ENCODE data around the gene GALNT17.
"Not testable (repeated sequence)": the region's sequence is repeated elsewhere in the genome, so short reads cannot be mapped to it uniquely, and the experiment has no call there.

GALNT17 gene

GRCh38 chr7:71541707-71542353 lies 409.9 kb downstream of the GALNT17 start:
- H3K4me3 ChIP-seq (ENCODE audit: low read depth, low read length) = no peak overlapping the region

GRCh38 chr7:71543396-71543795 lies 411.5 kb downstream of the GALNT17 start:
- H3K4me3 ChIP-seq (ENCODE audit: low read depth, low read length) = no peak overlapping the region

- no peak overlapping the region for H3K4me3 ChIP-seq (ENCODE audit: low read depth, low read length)
These were observed 412.9 kb downstream of the GALNT17 start for GRCh38 chr7:71544816-71545215.

GRCh38 chr7:71547426-71547825 lies 415.5 kb downstream of the GALNT17 start:
- H3K4me3 ChIP-seq (ENCODE audit: low read depth, low read length) = no peak overlapping the region

- H3K4me3 ChIP-seq (ENCODE audit: low read depth, low read length) = no peak overlapping the region
These were observed 416.8 kb downstream of the GALNT17 start for GRCh38 chr7:71548746-71549145.

- H3K4me3 ChIP-seq (ENCODE audit: low read depth, low read length) = no peak overlapping the region
These were observed 421.4 kb downstream of the GALNT17 start for GRCh38 chr7:71553306-71553705.

GRCh38 chr7:71555758-71556157 lies 423.8 kb downstream of the GALNT17 start:
- no peak overlapping the region for H3K4me3 ChIP-seq (ENCODE audit: low read depth, low read length)

- no peak overlapping the region for H3K4me3 ChIP-seq (ENCODE audit: low read depth, low read length)
These were observed 427.1 kb downstream of the GALNT17 start for GRCh38 chr7:71558806-71559613.

- H3K4me3 ChIP-seq (ENCODE audit: low read depth, low read length) = no peak overlapping the region
These were observed 428.5 kb downstream of the GALNT17 start for GRCh38 chr7:71560354-71560995.

- no peak overlapping the region for H3K4me3 ChIP-seq (ENCODE audit: low read depth, low read length)
These were observed 431.3 kb downstream of the GALNT17 start for GRCh38 chr7:71563276-71563675.

GRCh38 chr7:71566376-71566775 lies 434.4 kb downstream of the GALNT17 start:
- H3K4me3 ChIP-seq (ENCODE audit: low read depth, low read length) = no peak overlapping the region

GRCh38 chr7:71566991-71567390 lies 435.0 kb downstream of the GALNT17 start:
- no peak overlapping the region for H3K4me3 ChIP-seq (ENCODE audit: low read depth, low read length)

- no peak overlapping the region for H3K4me3 ChIP-seq (ENCODE audit: low read depth, low read length)
These were observed 442.4 kb downstream of the GALNT17 start for GRCh38 chr7:71574153-71574860.

GRCh38 chr7:71580027-71580426 lies 448.1 kb downstream of the GALNT17 start:
- H3K4me3 ChIP-seq (ENCODE audit: low read depth, low read length) = no peak overlapping the region

- no peak overlapping the region for H3K4me3 ChIP-seq (ENCODE audit: low read depth, low read length)
These were observed 452.3 kb downstream of the GALNT17 start for GRCh38 chr7:71584256-71584655.

- no peak overlapping the region for H3K4me3 ChIP-seq (ENCODE audit: low read depth, low read length)
These were observed 459.9 kb downstream of the GALNT17 start for GRCh38 chr7:71591876-71592275.

- not testable (repeated sequence) for H3K4me3 ChIP-seq (ENCODE audit: low read depth, low read length)
These were observed 460.4 kb downstream of the GALNT17 start for GRCh38 chr7:71592388-71592787.

GRCh38 chr7:71594736-71595135 lies 462.8 kb downstream of the GALNT17 start:
- H3K4me3 ChIP-seq (ENCODE audit: low read depth, low read length) = no peak overlapping the region

- no peak overlapping the region for H3K4me3 ChIP-seq (ENCODE audit: low read depth, low read length)
These were observed 463.2 kb downstream of the GALNT17 start for GRCh38 chr7:71595176-71595575.

- no peak overlapping the region for H3K4me3 ChIP-seq (ENCODE audit: low read depth, low read length)
These were observed 466.6 kb downstream of the GALNT17 start for GRCh38 chr7:71598553-71598952.

- H3K4me3 ChIP-seq (ENCODE audit: low read depth, low read length) = no peak overlapping the region
These were observed 469.9 kb downstream of the GALNT17 start for GRCh38 chr7:71601851-71602250.
